ENCODE data around the gene TMCO1. TPM values are rescaled to one million over a fixed set of nuclear protein-coding genes. Genes with fewer than 3 reads are reported as not detected.

TMCO1 gene, protein sequence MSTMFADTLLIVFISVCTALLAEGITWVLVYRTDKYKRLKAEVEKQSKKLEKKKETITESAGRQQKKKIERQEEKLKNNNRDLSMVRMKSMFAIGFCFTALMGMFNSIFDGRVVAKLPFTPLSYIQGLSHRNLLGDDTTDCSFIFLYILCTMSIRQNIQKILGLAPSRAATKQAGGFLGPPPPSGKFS
- total RNA-seq, result 63.8 and 103 TPM in 2 replicates

DNA sequence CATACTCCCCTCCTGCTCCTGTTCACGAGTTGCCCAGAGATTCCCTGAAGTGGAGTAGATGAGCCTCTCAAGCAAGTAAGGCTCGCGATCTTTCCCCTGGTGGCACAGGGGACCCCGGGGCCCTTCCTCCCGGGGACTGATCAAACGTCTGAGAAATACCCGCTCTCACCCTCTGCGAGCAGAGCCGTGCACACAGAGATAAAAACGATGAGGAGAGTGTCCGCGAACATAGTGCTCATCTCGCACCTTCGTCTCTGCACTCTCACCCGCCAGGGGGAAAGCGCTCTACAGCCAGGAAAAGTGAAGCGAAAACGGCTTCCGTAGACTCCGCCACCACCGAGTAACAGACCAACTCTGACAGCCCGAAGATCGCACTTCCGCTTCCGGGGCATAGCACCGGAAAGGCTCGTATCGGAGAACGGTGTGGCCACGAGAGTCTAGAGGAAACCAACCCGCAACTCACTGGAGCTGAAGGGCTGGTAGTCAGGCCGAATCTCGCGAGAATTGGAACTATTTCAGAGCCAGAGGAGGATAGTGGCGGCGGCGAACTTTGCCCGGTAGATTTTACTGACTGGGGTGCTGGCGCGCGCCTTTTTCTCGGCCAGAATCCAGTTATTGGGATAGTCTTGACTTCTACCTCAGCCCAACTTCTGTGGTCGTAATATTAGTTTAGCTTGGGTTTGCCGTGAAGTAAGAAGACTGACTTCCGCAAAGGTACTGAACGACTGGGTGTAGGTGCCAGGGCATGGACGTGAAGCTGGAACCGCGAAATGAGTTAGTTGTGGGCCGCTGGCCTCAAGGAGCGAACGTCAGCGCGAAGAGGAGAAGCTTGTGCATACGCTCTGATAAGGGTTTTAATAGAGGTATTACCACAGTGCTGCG is at the start of gene TMCO1:
Gene TMCO1, minus strand, starts transcription at position 356 of the 882 bp plus-strand sequence. Its CDS starts 117 bp downstream, at position 239.

GRCh38 chr1:165697881-165698760 is 70.5 kb downstream of the TMCO1 start, which contains the start of gene ALDH9A1:
ALDH9A1 (minus strand) TSS chr1:165698562; CDS start chr1:165698558, 4 bp downstream.

Other genes starting within 250 kb of the TMCO1 start
- not detected in 2 replicates for gene LRRC52, start 224.9 kb downstream of the TMCO1 start, total RNA-seq
- gene MGST3, start 137.6 kb downstream of the TMCO1 start, total RNA-seq, result 230 and 254 TPM in 2 replicates
- gene ALDH9A1, start 70.3 kb downstream of the TMCO1 start, total RNA-seq, result 246 and 297 TPM in 2 replicates
- gene UCK2, start 58.7 kb upstream of the TMCO1 start, total RNA-seq, result 52.9 and 85.3 TPM in 2 replicates

Data from smooth muscle cell of trachea (primary cell).